ENCODE measurements around the gene GPR68.
"Not testable (repeated sequence)": the region's sequence is repeated elsewhere in the genome, so short reads cannot be mapped to it uniquely, and the experiment has no call there.

The GPR68 gene

GRCh38 chr14:91187271-91187670 is 57.2 kb downstream of the GPR68 start:
- no peak for DNase-seq

GRCh38 chr14:91186515-91187066 is 57.9 kb downstream of the GPR68 start:
- no peak for DNase-seq

GRCh38 chr14:91185721-91186120 is 58.8 kb downstream of the GPR68 start:
- no peak for DNase-seq

GRCh38 chr14:91184559-91184958 is 59.9 kb downstream of the GPR68 start:
- no peak for DNase-seq

GRCh38 chr14:91182753-91183152 is 61.8 kb downstream of the GPR68 start:
- DNase-seq = not testable (repeated sequence)

All from CD4-positive, alpha-beta T cell treated with Interleukin-4 for 1 hour (primary cell).